ENCODE measurements around the gene SCIN.
"Not testable (repeated sequence)": the region's sequence is repeated elsewhere in the genome, so short reads cannot be mapped to it uniquely, and the experiment has no call there.

Gene SCIN

GRCh38 chr7:12570534-12571461 is at the start of gene SCIN:
Gene SCIN (plus strand): TSS chr7:12570720. CDS start chr7:12570787, 67 bp downstream.
- DNase-seq (ENCODE audit: low read depth): peak; percentile 13

- DNase-seq (ENCODE audit: low read depth): peak; percentile 50
These were observed 45.6 kb upstream of the SCIN start for GRCh38 chr7:12524794-12525386.

- DNase-seq (ENCODE audit: low read depth): not testable (repeated sequence)
These were observed 43.8 kb upstream of the SCIN start for GRCh38 chr7:12526693-12527092.

GRCh38 chr7:12527670-12528069 is 42.9 kb upstream of the SCIN start:
- not testable (repeated sequence) for DNase-seq (ENCODE audit: low read depth)

DNA sequence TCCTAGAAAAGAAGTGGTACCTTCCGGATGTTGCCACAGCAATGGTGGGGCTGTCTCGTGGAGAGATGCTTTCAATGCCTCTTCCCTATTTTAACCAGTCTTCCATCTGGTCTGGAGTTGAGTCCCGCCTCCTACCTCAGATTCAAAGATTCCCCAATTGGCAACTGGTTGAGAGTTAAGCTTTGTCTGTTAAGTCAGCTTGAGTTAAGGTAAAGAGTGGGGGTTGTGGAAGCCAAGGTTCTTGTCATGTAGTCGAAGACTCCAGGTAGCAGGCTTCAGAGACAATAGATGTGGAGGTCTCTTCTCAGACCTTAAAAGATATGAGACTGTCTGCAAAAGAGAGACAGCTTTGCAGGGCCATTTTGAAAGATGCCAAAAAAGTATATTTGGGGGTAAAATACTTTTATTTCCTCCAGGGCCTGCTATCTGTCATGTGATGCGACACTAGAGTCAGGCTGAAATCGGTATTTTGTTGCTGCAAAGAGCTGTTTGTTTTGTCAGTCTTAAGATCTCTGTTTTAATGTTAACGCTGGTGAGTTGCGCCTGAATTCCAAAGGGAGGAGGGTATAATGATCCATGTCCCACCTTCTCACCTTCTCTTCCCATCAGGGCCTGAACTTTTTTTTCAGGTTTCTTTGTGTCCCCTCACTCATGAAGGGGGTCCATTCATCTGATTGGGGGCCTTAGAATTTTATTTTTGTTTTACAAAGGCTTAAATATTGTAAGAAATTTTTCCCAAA is 40.4 kb upstream of the SCIN start:
- DNase-seq (ENCODE audit: low read depth): no peak

GRCh38 chr7:12531784-12532183 is 38.7 kb upstream of the SCIN start:
- DNase-seq (ENCODE audit: low read depth): no peak

DNA sequence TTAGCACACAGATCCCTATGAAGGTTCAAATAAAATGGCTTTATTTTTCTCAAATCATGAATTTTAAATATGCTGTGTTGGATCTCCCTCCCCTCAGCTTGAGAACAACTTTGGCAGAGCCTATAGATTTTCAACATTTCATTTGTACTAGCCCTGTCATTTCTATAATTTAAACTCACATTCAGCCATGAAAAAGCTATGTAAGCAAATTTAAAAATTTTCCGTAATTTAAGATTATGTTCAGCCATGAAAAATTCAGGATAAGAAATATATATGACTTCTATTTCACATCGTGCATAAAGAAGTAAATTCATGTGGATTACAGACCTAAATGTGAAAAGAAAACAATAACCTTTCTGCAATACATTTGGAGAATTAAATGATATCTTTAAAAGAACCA is 36.5 kb upstream of the SCIN start:
- DNase-seq (ENCODE audit: low read depth): no peak

DNA sequence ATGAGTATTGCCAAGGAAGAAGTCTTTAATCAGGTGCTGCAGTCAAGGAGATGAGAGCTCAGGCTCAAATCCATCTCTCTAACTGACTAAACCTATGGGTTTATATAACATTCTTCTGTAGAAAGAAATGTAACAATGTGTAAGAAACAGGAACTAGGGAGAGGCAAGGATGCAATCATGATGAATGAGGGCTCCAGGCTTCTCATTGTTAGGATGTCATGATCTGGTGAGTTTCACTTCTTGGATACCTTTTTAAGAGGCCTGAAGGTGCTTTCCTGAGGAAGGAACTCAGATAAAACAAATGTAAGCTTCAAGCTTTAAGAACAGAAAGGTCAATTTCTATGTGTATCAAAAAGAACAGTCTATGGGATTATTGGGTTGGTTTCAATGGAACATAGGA is 30.8 kb upstream of the SCIN start:
- DNase-seq (ENCODE audit: low read depth): no peak

DNA sequence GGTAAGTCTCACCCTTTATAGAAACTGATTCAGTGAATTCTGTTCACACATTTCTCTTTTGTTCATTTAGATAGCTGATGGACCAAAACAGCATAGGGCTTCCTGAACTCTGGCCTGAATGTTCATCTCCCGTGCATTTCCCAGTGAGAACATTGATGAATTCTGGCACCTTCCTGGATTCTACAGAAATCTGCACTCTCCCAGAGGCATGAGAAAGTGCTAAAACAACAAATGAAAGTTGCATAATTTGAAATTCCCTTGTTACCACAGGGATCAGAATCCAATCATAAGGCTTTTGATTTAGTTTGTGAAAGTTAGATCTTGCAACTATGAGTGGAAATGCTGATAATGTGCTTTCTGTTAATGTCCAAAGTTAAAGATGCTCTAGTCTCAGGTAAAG is 29.7 kb upstream of the SCIN start:
- DNase-seq (ENCODE audit: low read depth): no peak

GRCh38 chr7:12543586-12543985 is 26.9 kb upstream of the SCIN start:
- no peak for DNase-seq (ENCODE audit: low read depth)

DNA sequence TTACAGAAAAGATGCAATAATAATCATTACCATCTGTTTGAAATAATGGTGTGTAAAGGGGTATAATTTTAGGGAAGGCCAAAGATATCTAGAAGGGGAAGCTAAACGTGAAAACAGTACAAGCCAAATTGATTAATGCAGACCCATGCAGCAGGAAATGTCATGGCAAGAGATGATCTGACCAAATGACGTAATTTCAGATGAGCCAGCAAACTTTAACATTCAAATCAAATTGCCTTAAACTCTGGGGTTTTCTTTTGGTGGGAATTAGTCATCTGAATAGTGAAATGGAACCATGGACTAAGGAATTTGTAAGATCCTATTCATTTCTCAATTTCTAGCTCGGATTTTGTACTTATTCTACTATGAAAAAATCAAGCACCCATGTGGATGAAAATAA is 21.4 kb upstream of the SCIN start:
- no peak for DNase-seq (ENCODE audit: low read depth)

- DNase-seq (ENCODE audit: low read depth): peak; percentile 3
These were observed 19.6 kb upstream of the SCIN start for GRCh38 chr7:12550956-12551355.

DNA sequence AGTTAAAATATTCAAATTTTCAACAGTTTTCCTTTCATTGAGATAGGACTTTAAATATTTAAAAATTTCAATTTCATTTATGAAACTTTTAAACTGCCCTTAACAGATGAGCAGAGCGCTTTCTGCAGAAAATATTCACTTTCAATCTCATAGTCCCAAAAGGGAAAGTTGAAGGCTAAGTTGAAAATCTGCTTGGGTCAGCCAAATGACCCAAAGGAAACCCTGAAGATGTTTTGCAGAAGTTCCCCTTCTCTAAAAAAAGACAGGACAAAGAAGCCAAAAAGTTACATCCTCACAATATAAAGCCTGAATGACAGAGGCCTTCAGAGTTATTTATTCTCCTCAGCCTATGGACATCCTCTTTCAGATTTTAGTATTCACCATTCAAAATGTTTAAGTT is 17.6 kb upstream of the SCIN start:
- DNase-seq (ENCODE audit: low read depth): no peak

DNA sequence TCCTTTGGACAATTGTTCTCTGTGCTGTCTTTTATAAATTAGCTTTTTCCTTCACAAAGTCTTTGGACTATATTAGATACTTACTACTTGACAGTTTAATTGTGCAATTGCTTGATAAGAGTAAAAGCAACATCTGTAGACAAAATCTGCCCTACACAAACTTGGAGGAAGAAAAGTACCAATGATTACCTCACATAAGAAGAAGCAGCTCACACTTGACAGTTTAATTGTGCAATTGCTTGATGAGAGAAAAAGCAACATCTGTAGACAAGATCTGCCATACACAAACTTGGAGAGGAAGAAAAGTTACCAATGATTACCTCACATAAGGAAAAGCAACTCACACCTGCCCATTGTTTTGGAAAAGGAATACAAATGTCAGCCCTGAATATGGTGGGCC is 17.1 kb upstream of the SCIN start:
- DNase-seq (ENCODE audit: low read depth): no peak

DNA sequence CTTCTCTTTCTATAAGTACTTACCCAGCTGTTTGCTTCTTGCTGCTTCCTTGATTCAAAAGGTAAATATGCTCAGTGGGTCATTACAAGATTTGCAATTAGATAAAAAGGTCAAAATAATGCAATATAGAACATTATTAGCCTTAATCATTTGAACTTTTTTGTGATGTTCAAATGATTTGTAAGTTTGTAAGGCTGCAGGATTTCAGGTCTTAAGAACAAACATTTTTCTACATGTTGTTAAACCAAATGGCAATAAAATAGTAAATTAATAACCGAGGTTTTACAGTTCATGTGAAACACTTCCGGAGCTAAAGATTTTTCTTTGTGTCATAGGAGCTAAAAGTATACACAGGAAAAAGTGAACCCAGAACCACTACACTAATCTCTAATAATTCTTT is 16.2 kb upstream of the SCIN start:
- DNase-seq (ENCODE audit: low read depth): no peak

DNA sequence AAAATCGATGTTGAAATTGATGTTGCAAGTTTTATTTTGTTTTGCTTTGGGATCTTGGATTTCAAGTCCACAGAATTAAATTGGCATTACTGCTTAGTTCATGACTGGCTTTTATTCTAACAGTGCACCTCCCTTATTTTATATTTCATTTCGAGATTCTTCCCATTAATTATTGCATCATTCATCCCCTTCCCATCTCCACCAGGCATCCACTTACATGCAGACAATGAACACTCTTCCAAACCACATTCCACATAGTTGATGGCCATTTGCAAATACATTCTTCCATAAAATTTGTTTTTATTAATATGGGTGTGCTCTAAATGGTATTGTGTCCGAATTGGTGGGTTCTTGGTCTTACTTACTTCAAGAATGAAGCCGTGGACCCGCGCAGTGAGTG is 15.6 kb upstream of the SCIN start:
- DNase-seq (ENCODE audit: low read depth): no peak

DNA sequence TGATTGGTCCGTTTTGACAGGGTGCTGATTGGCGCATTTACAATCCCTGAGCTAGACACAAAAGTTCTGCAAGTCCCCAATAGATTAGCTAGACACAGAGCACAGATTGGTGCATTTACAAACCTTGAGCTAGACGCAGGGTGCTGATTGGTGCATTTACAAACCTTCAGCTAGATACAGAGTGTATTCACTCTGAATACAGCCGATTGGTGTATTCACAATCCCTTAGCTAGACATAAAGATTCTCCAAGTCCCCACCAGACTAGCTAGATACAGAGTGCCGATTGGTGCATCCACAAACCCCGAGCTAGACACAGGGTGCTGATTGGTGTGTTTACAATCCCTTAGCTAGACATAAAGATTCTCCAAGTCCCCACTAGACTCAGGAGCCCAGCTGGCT is 14.8 kb upstream of the SCIN start:
- DNase-seq (ENCODE audit: low read depth): not testable (repeated sequence)

DNA sequence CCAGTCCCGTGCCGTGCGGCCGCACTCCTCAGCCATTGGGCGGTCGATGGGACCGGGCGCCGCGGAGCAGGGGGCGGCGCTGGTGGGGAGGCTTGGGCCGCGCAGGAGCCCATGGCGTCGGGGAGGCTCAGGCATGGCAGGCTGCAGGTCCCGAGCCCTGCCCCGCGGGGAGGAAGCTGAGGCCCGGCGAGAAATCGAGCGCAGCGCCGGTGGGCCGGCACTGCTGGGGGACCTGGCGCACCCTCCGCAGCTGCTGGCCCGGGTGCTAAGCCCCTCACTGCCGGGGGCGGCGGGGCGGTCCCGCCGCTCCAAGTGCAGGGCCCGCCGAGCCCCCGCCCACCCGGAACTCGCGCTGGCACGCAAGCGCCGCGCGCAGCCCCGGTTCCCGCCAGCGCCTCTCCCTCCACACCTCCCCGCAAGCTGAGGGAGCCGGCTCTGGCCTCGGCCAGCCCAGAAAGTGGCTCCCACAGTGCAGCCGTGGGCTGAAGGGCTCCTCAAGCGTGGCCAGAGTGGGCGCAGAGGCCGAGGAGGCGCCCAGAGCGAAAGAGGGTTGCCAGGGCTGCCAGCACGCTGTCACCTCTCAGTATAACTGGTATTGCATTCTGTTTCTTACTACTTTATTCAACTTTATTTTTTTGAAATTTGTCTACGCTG is 14.3 kb upstream of the SCIN start:
- not testable (repeated sequence) for DNase-seq (ENCODE audit: low read depth)

GRCh38 chr7:12557282-12557681 is 13.2 kb upstream of the SCIN start:
- DNase-seq (ENCODE audit: low read depth): peak; percentile 9

DNA sequence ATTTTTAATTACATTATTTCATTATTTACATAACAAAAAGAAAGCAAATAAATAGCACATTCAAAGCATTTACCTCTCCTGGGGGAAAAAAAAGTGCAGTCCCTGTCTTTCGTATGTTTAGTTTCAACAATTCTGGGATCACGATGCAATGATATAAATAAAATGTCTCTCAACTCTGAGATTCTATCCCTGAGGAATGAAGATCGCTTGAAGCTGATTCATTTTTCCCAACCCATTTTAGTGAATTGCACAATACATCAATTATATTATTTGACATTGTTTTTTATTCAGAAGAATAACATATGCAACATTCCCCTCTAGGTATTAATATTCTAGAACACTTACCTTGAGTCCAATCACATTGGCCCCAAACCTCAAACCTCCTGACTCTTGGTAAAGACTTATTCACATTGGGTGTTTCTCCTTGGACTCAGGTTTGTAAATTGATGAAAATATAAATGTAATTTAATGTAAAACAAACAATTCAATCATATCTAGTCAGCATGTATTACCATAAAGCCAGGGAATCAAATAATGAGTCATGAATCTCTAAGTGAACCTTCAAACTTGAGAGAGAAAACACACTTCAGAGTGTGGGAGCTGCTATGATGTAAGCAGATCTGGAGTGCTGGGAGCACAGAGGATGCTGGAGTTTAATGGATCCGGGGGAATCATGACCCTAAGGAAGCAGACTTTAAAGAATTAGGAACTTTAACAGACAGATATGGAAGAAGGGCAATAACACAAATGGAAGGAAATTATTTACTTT is 5.3 kb upstream of the SCIN start:
- DNase-seq (ENCODE audit: low read depth): no peak

DNA sequence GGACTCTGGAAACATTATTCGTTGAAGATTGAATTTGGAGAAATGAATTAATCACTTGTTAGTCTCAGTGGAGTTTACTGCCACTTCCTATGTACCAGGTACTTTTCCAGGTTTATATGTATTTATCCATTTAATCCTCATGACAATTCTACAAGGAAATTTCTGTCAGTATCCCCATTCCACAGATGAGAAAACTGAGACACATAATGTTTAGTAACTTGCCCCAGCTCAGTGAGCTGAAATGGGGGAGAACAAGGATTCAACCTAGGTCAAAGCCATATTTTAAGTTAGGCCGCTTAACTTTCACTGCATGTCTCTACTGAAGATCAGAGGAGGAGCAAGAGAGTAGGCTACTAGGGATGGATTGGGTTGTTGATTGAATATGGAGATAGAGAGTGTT is 4.6 kb upstream of the SCIN start:
- no peak for DNase-seq (ENCODE audit: low read depth)

- no peak for DNase-seq (ENCODE audit: low read depth)
These were observed 3.5 kb upstream of the SCIN start for GRCh38 chr7:12567015-12567414.

Measured in EH (cell line).